HG03139 (cell line): ENCODE results near the gene ITGA1.

Source experiments
- ATAC-seq: cut with Tn5 transposase; IDR thresholded peaks from one replicate; pipeline ENCODE4 v1.9.1; 2021; ENCODE audit not compliant: unreplicated experiment

ITGA1 gene

DNA sequence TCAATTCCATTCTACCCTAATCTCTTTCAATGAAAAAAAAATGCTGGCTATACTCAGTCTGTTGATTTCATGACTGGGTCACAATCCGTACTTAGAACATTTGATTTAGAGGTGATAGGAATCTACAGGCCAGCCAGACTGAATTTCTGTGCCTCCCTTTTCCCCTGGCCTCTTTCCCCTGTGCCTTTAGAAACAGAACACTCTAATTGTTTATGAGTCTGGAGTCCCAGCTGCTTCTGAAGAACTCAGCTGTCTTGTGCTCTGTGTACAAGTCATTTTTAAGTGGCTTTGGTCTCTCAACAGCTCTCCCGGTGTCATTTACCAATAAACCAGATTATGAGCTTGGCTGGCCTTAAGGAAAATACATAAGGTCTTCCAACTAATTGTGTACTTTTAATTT lies 107.4 kb downstream of the ITGA1 start:
- no peak for ATAC-seq

DNA sequence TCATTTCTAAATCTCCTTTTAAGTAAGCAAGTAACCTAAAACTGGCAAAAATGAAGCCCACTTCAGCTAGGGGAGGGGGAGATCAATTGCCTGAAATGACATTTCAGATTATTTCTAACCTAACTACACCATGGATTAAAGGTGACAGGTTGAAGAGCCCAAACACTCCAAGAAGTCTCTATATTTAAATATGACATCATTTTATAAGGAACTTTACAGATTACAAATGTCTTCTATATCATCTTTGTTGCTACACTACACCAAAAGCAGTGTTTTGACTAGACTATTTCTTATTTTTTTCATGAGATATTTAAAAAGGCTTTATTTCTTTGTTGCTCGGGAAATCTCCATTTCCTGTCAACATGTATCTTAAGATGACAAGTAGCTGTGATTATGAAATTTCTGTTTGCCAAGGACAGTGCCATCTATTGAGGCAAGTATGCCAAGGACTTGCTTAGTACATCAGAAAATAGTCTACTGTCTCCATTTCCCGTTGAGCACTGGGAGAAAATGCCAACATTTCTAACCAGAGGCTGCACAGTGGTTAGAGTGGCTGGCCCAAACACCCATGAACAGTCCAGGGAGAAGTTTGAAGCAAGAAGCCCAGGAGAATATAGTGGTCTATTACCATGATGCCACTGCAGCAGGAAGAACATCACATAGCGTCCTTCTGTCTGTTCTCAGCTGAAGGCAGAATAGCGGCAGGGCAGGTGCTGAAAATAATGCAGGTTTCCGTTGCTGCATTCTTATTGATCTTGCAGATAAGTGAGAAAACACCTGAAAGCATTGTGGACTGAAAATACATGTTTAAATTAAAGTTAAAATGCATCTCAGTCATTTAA lies 108.1 kb downstream of the ITGA1 start:
- no peak for ATAC-seq

DNA sequence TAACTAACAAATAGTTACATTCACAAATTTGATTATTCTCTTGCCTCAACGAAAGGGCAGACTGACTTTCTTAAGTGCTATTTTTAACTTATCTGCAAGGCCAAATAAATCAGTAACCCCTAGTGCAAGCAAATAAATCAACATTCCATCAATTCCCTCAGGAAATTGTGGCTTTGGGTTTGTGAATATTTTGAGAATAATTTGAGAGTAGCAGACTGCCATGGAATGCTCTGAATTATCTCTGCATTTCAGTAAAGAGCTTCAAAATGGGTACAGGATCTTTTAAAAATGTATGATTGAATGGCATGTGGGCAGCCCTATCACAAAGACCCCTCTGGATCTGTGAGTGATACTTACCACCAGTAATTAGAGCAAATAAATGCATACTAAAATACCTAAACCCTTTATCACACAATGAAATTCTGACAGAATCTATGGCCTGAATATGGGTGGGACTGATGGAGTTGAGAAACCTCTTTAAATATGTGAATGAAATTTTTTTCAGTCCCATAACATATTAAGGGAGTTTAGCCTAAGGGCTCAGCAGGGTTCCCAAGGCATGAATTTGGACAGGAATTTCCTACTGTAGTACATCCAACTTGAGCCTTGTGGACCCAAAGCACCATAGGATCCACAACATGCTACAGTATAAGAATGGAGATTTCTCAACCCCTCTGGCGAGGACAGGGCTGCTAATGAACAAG lies 109.0 kb downstream of the ITGA1 start:
- ATAC-seq = no peak

DNA sequence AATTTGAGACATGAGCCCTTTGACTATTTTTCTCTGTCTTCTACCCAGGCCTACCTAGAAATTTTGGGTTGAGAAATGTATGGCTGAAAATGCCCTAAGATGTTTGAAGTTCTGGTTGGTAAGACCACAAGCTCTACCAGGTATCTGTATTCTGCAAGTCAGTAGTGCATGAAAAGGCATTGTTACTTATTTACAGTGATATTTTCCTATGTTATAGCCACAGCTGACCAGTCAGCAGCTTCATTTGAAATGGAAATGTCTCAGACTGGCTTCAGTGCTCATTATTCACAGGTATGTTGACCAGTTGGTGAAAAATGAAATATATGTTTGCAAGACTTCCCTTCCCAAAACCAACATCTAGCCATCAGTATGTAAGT lies 109.5 kb downstream of the ITGA1 start:
- no peak for ATAC-seq

DNA sequence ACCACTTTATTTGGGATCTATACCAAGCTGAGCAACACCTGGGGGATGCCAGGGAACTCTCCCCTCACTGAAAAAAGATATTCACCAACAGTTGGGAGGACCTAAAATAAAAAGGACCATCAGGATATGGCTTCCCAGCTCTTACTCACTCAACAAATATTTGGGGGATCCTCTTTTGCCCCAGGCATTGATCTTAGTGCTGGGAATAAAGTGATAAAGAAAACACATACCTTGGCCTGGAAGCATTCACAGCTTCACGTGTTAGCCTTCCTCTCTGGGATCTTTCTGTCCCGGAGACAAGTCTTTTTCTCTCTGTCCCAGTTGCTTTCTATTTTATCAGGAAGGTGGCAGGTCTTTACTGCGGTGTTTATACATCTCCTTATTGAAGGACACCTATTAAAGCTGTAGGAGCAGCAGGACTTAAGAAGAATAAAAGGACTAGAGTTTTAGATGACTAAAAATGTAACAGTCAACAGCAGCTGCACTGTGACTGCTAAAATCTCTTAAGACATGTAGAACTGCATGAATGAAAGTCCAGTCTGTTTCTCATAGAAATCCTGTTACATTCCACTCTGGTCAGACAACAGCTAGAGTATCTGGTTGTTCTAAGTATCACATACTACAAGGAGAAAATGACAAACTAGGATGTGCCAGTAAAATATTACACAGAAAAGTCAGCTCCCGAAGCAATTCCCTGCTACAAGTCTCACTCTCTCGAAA lies 111.4 kb downstream of the ITGA1 start:
- no peak for ATAC-seq

DNA sequence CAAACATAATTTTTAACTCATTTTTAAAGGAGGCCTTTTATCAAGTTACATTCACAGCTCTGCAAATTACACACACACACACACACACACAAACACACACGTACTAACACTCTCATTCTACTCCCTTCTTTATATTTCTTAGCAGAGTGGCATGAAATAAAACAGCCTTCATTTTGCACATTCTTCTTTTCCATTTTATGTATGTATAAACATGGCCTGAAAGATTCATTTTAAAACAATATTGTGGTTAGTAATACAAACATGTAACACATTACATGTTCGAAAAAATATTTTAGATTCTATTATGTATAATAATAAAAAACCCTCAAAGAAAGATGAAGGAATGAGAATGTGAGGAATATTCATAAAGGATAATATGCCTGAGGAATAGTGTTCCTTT lies 115.4 kb downstream of the ITGA1 start:
- ATAC-seq = no peak

DNA sequence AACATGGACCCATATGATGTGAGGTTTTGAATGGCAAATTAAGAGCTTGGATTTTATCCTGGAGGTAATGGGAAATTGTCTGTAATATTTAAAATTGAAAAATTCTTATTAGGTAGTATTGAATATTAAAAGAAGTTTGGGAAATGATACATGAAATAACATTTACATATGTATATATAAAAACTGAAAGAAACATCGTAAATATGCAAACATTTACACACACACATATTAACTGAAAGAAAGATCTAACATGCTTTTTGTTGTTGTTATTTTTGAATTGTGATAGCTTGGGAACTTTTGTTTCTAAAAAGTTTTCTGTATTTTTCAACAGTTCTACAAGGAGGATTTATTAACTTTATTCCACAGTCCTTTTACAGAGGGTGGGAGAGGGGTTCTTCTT lies 118.6 kb downstream of the ITGA1 start:
- no peak for ATAC-seq

DNA sequence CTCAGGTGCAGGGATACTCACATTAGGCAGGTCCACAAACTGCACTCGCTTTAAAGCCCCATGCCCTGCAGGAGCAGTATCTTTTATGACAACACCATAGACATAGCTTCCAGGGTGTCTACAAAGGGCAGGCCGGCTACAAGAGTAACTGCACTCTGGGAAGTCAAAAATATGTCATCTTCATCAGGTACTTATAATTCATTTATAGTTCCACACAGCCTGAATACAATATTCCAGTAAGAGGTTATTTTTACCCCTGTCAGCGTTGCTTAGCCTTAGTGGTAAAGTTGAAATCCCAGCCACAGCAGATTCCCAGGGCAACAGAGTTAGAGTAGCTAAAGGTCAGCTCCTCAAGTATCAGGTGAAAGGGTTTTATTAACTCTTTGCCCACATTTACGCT lies 119.1 kb downstream of the ITGA1 start:
- no peak for ATAC-seq

DNA sequence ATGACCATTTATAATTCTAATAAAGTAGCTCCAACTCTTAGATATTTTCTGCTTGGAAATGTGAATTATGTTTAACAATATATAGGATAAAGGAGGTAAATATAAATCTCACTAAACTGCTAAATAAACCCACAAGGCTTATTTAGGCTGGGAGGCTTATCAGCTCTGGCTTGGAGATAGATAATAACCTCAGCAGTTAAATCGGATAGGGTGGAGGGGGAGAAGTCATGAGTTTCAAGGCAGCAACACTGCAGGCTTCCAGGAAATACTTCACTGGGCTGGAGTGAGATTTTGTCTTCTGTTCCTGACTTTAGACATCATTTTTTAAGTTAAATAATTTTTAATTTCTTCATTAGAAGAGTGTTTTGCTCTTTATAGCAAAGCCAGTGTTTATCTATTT lies 121.5 kb downstream of the ITGA1 start:
- ATAC-seq = no peak

DNA sequence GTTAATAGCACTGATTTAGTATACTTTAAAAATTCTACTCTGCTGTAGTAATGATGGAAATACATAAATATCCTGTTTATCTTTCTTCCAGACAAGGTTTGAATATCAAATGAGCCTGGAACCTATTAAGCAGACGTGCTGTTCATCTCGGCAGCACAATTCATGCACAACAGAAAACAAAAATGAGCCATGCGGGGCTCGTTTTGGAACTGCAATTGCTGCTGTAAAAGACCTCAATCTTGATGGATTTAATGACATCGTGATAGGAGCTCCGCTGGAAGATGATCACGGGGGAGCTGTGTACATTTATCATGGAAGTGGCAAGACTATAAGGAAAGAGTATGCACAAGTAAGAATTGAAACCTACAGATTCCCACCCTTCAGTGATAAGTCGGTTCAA lies 122.4 kb downstream of the ITGA1 start:
- ATAC-seq = no peak

DNA sequence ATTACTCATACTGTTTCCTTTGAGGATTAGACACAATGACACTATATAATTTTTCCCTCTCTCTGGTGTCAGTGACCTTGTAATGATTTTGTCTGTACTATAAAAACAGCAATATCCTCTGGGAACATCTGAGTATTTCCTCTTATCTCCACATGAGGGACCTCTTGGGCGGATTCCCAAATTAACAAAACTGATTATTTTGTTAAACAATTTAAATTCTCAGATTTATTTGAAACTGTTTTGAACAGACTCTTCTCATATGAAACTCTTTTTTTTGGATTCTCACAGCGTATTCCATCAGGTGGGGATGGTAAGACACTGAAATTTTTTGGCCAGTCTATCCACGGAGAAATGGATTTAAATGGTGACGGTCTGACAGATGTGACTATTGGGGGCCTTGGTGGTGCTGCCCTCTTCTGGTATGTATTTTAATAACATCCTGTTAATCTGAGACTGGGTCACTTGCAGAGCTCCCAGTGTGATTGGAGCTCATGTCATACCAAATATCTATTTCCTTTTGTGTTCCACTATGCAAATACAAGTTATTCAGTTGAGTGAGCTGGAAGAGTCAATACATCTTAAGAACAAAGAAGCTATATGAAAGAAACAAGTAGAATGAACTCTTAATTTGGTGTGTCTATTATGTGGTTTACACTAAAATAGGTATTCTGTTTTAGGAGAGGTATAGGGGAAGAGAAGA lies 127.6 kb downstream of the ITGA1 start:
- ATAC-seq = peak; percentile 99

DNA sequence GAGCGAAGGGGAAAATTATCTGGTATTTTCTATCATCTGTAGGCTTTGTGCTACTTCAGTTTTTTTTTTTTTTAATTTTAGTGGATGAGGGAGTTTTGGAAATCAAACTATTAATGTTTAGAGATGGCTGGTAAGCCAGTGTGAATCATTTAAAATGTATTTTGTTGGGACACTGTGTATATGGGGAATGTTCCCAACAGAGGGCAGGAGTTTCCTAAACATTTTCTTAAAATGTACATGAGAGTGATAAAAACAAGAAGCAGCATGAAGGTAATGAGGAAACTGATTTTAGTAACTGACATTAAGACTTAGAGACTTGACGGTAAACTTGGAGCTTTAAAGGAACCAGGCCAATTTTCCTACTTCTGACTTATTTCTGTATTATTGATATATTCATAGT lies 133.2 kb downstream of the ITGA1 start:
- ATAC-seq = no peak

DNA sequence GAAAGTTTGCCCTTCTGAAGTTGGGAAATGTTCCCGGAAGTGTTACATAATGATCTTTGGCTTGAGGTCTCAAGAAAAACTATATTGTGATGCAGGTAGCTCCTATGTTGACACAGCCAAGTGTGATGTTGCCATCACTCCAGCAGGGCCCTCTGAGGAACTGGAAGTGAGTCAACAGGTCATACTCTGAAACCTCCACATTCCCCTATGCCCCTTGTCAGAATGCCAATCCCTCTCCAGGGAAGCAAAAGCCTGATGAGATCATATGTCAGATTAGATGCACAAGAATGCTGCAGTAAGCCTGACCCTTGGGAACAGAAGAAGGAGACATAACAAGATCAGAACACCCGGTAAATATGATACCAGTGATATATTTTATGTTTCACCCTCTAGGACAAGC lies 134.7 kb downstream of the ITGA1 start:
- no peak for ATAC-seq

DNA sequence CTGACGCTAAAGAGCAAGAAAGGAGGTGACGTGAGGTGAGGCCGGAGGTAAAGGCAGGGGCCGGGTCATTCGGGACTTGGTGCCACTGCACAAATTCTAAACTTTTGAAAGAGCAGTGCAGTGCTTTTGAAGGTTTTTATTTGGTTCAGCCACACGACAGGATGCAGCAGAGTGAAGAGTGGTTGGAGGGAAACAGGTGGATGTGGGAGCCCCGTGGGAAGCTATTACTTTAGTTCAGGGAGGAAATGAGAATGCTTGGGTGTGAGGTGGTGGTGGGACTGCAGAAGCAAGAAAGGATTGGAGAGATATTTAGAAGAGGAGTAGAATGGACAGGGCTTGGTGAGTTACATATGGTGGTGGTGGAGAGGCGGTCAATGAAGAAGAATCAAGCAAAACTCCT lies 136.7 kb downstream of the ITGA1 start:
- ATAC-seq = no peak

DNA sequence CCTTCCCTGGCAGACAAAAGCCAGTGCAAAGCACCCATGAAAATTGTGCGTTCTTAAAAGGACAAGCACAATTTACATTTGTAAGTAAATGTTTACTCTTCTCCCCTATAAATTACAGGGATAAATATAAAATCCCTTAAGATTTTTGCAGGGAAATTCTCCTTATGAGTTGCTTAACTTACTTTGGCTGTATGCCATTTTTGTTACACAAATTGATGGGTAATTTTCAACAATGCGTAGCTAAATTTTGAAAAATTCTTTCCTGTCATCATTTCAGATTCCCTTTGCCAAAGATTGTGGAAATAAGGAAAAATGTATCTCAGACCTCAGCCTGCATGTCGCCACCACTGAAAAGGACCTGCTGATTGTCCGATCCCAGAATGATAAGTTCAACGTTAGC lies 137.3 kb downstream of the ITGA1 start:
- no peak for ATAC-seq

DNA sequence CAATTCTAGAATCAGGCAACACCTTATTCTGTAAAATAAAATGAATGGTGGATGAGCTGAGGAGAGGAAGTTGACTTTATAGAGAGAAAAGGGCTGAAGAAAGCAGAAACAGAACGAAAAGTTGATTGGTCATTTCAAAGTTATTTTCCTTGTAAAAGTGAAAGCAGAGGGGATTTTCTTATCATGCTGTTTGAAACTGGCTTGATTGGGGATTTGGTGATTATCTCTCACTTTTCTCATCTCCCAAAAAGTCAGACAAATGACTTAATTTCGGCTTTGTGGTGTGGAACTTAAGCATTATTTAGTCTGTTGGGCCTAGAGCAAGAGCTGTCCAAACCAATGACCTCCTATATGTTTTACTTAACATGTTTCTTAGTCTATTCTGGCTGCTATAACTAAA lies 141.0 kb downstream of the ITGA1 start:
- no peak for ATAC-seq

DNA sequence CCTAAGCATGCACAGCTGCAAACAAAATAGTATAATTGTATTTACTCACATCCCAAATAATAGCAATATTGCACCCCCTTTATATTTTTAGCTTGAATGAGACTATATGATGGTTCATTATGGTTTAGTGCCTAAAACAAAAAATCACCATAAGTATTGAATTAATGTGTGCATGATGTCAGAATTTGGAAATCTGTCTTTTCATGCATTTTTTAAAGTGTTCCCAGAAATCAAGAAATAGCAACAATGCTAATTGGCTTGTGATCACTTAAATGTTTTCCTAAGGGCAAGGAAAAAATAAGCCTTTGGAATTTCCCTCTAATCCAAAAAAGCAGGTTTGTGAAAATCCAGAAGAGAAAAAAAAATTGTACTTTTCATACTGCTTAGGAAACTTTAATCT lies 150.5 kb downstream of the ITGA1 start:
- no peak for ATAC-seq

DNA sequence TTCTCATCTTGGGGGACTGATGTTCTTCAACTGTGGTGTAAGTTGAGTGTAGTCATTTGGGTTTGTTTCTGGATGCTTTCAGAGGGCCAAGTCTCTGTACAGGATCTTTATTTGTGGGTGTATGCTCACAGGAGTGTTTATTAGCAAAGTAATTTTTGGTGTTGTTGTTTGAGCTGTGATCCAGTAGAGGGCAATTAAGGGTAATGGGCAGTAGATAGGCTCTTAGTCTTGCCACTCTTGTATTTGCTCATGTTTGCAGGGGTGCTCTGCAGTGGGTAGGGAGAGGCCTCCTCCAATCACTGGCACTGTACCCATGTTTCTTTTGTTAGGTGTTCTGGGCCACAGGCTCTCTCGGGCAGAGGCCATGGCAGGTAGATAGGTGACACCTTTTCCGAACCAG lies 155.6 kb downstream of the ITGA1 start:
- no peak for ATAC-seq

DNA sequence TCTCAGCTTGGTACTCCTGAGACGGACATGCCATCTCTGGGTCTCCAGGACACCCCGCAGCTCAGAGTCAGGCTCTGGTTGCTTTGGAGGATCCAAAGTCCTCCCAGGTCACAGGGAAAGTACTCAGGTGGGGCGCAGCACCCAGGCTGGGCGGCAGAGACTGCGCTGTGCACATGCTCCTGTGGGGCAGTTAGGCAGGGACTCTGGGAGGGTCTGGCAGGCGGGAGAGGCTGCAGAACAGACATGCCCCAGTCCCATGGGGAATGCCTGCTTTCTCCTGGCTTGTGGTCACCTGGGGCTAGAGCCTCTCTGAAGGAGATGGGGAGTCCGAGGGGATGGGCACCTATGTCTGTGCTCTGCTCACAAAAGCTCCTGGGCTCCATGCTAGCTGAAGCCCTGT lies 156.1 kb downstream of the ITGA1 start:
- no peak for ATAC-seq

DNA sequence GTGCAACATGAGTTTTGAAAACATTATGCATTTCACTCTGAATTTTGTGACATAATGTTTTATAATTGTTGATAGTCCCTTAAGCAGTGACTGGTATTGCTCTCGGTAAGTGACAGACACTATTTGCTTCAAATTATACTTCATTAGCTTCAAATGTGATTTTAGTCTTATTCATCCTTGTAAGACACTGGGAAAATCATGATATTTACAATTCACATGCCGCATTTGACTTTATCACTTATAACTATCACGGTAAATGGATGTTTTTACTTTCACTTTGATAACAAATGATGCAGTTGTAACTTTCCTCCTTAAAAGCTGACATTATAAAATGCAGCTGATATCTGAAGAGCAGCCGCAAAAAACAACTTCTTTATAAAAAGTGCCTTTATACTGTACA lies 157.3 kb downstream of the ITGA1 start:
- no peak for ATAC-seq

DNA sequence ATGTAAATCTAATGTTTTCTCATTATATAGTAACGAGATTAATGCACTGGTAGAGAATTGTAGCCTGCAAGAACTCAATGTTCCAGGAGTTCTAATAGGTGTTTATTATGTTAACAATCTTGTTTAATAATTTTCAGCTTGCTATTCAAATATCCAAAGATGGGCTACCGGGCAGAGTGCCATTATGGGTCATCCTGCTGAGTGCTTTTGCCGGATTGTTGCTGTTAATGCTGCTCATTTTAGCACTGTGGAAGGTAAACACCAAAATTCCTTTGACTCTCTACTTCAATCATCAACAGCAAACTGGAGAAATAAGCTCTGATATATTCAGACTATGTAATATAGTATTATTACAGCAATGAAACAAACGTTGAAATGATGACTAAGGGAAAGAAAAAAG lies 159.5 kb downstream of the ITGA1 start:
- ATAC-seq = no peak
